GM12878 (cell line): ENCODE measurements around the gene PJA2. TPM values are rescaled to one million over a fixed set of nuclear protein-coding genes. Genes with fewer than 3 reads are reported as not detected.

Source experiments
- ATAC-seq: fragments of 200-7000 bp; cut with Tn5 transposase; 3 replicates; pipeline ENCODE4 v1.9.1; 2020; ENCODE audit warnings: mild to moderate bottlenecking, moderate library complexity
- BruUV-seq: library from RNA; stranded (reverse); fragments of 400-500 nt; replicated peaks from 2 replicates; lab custom pipeline; 2021; lab: Mats Ljungman, UMichigan
- CTCF ChIA-PET: fragments of 300-600 bp; sonication (Branson Sonifier 250); formaldehyde crosslinking; extraction: SDS; loops from one replicate; lab custom pipeline; 2021; ENCODE audit warnings: inconsistent platforms; lab: Yijun Ruan, JAX
- POLR2A ChIA-PET: fragments of 350-600 bp; formaldehyde crosslinking; extraction: SDS; loops from one replicate; lab custom pipeline; 2021; ENCODE audit warnings: inconsistent platforms; lab: Charles Lee
- RAD21 ChIA-PET: fragments of 300-600 bp; sonication (Branson Sonifier 250); formaldehyde crosslinking; loops from one replicate; lab custom pipeline; 2023; ENCODE audit warnings: antibody characterized with exemption; ENCODE audit not compliant: unreplicated experiment; lab: Charles Lee
- SMC1A ChIA-PET: fragments of 300-600 bp; sonication (Branson Sonifier 250); formaldehyde crosslinking; loops from one replicate; lab custom pipeline; 2023; ENCODE audit not compliant: unreplicated experiment, uncharacterized antibody; lab: Charles Lee
- DNase-seq: peaks from one replicate; pipeline ENCODE4 v3.0.0-alpha.2; 2011; ENCODE audit warnings: low read depth, low spot score
- FAIRE-seq: peaks from 3 replicates; lab custom pipeline; 2011; peaks lifted over from hg19 to GRCh38; lab: Jason Lieb, UNC
- H2AFZ ChIP-seq: 2 replicates; pipeline ENCODE4 v1.6.0; 2011; ENCODE audit warnings: low read depth, low read length, control low read depth; ENCODE audit not compliant: control insufficient read depth
- H3K27ac ChIP-seq: 2 replicates; pipeline ENCODE4 v1.5.1; 2011; ENCODE audit warnings: control low read depth; ENCODE audit not compliant: control insufficient read depth, insufficient read depth
- H3K27me3 ChIP-seq, 2 experiments: replicated peaks in 1 of 2; 2 replicates each; pipeline versions ENCODE4 v1.6.0 to v1.6.1; 2011; ENCODE audit warnings: low read length in 1 of 2; ENCODE audit not compliant: control insufficient read depth in 2 of 2, insufficient read depth in 2 of 2
- H3K36me3 ChIP-seq, 2 experiments: 2 replicates each; pipeline ENCODE4 v1.5.1; 2011; ENCODE audit warnings: low read length in 1 of 2; ENCODE audit not compliant: control insufficient read depth in 2 of 2, insufficient read depth in 2 of 2
- H3K4me1 ChIP-seq: 2 replicates; pipeline ENCODE4 v1.6.1; 2011; ENCODE audit warnings: mild to moderate bottlenecking, low read length, moderate library complexity, mixed read lengths; ENCODE audit not compliant: control insufficient read depth, insufficient read depth
- H3K4me2 ChIP-seq: 2 replicates; pipeline ENCODE4 v1.6.0; 2011; ENCODE audit warnings: control low read depth; ENCODE audit not compliant: control insufficient read depth, insufficient read depth
- H3K4me3 ChIP-seq: fragments of 200-600 bp; sonication (generic); 2 replicates; pipeline ENCODE4 v1.5.1; 2016
- H3K79me2 ChIP-seq: 2 replicates; pipeline ENCODE4 v1.6.0; 2011; ENCODE audit warnings: low read length; ENCODE audit not compliant: control insufficient read depth, insufficient read depth
- H3K9ac ChIP-seq: 2 replicates; pipeline ENCODE4 v1.8.0; 2011; ENCODE audit warnings: low read length, control low read depth, mixed read lengths; ENCODE audit not compliant: control insufficient read depth, insufficient read depth
- H3K9me3 ChIP-seq: replicated peaks from 3 replicates; pipeline ENCODE4 v1.5.1; 2011; ENCODE audit warnings: mild to moderate bottlenecking, low read length; ENCODE audit not compliant: control insufficient read depth, insufficient read depth
- H4K20me1 ChIP-seq: 2 replicates; pipeline ENCODE4 v1.6.0; 2011; ENCODE audit not compliant: control insufficient read depth, insufficient read depth
- ATF7 ChIP-seq: fragments of 450-650 bp; IDR thresholded peaks from 2 replicates; pipeline ENCODE4 v1.6.1; 2016; ENCODE audit warnings: low read depth, mild to moderate bottlenecking
- CBX3 ChIP-seq: fragments of 200-600 bp; sonication (generic); IDR thresholded peaks from 2 replicates; pipeline ENCODE4 v1.6.1; 2016; ENCODE audit warnings: low read depth, borderline replicate concordance
- CBX5 ChIP-seq: sonication (generic); IDR thresholded peaks from 2 replicates; pipeline ENCODE4 v1.6.1; 2016; ENCODE audit warnings: low read depth, moderate library complexity, mild to moderate bottlenecking, inconsistent platforms
- CREM ChIP-seq: IDR thresholded peaks from 2 replicates; pipeline ENCODE4 v1.6.1; 2014; ENCODE audit warnings: antibody characterized with exemption, low read depth
- EED ChIP-seq: sonication (generic); IDR thresholded peaks from 2 replicates; pipeline ENCODE4 v1.6.1; 2016; ENCODE audit warnings: antibody characterized with exemption, low read depth
- FOS ChIP-seq: IDR thresholded peaks from 3 replicates; pipeline ENCODE4 v1.6.1; 2011; ENCODE audit warnings: borderline replicate concordance; ENCODE audit not compliant: insufficient read length; ENCODE audit errors: extremely low read depth
- IKZF1 ChIP-seq: fragments of 450-650 bp; conservative IDR thresholded peaks from 2 replicates; pipeline ENCODE4 v1.6.1; 2017; ENCODE audit warnings: antibody characterized with exemption, mild to moderate bottlenecking
- MXI1 ChIP-seq: fragments of 150-350 bp; IDR thresholded peaks from 2 replicates; pipeline ENCODE4 v1.6.1; 2011; ENCODE audit warnings: low read depth, mild to moderate bottlenecking, inconsistent platforms, low read length, improper control_type of control experiment
- NFIC ChIP-seq: IDR thresholded peaks from 2 replicates; pipeline ENCODE4 v1.6.1; 2012; ENCODE audit warnings: low read depth, mild to moderate bottlenecking, inconsistent platforms, low read length, moderate library complexity
- NFXL1 ChIP-seq: fragments of 450-650 bp; IDR thresholded peaks from 2 replicates; pipeline ENCODE4 v1.6.1; 2017; ENCODE audit warnings: antibody characterized with exemption, mild to moderate bottlenecking, borderline replicate concordance
- NR2C1 ChIP-seq: fragments of 450-650 bp; IDR thresholded peaks from 2 replicates; pipeline ENCODE4 v1.6.1; 2017; ENCODE audit warnings: antibody characterized with exemption, mild to moderate bottlenecking, moderate library complexity
- PAX5 ChIP-seq: IDR thresholded peaks from 2 replicates; pipeline ENCODE4 v1.6.1; 2011; ENCODE audit warnings: low read depth, low read length, borderline replicate concordance
- POLR2AphosphoS2 ChIP-seq: IDR thresholded peaks from 2 replicates; pipeline ENCODE4 v1.6.1; 2011; ENCODE audit warnings: low read depth, mild to moderate bottlenecking, low read length, improper control_type of control experiment, moderate library complexity
- RELB ChIP-seq: fragments of 450-650 bp; IDR thresholded peaks from 2 replicates; pipeline ENCODE4 v1.6.1; 2017; ENCODE audit warnings: low read depth, mild to moderate bottlenecking, moderate library complexity
- SKIL ChIP-seq: fragments of 450-650 bp; IDR thresholded peaks from 2 replicates; pipeline ENCODE4 v1.6.1; 2017; ENCODE audit warnings: mild to moderate bottlenecking, low read depth, inconsistent platforms; ENCODE audit not compliant: poor library complexity, severe bottlenecking
- SMAD1 ChIP-seq: fragments of 450-650 bp; IDR thresholded peaks from 2 replicates; pipeline ENCODE4 v1.6.1; 2018; ENCODE audit warnings: mild to moderate bottlenecking, low read depth; ENCODE audit not compliant: partially characterized antibody
- SMARCA5 ChIP-seq: fragments of 450-650 bp; IDR thresholded peaks from 2 replicates; pipeline ENCODE4 v1.6.1; 2017; ENCODE audit warnings: mild to moderate bottlenecking
- ZBTB40 ChIP-seq: fragments of 450-650 bp; IDR thresholded peaks from 2 replicates; pipeline ENCODE4 v1.6.1; 2016; ENCODE audit warnings: mild to moderate bottlenecking, moderate library complexity, borderline replicate concordance
- WGBS: methylation state at CpG from one replicate; pipeline ENCODE4 v1.1.6; 2016; ENCODE audit warnings: low lambda C conversion rate; ENCODE audit not compliant: insufficient replicate concordance, insufficient coverage; ENCODE audit errors: missing lambda C conversion rate; 5-methylcytosine and 5-hydroxymethylcytosine counted together
- in situ Hi-C: fragments of 300-500 bp; cut with MboI; formaldehyde crosslinking; loops from 9 replicates; pipeline ENCODE4 v1.14.3; 2018; ENCODE audit warnings: mixed read lengths
- intact Hi-C: fragments of 100-400 bp; cut with micrococcal nuclease; formaldehyde crosslinking; loops from one replicate; pipeline ENCODE4 v1.14.2; 2022; ENCODE audit not compliant: unreplicated experiment
- polyA plus RNA-seq, 11 experiments: library from polyadenylated mRNA; depleted of rRNA in 4 of 11; unstranded in 6 of 11; stranded (reverse) in 5 of 11; fragments of >200 nt; fragmentation: Nextera tagmentation in 4 of 11; fragmentation: Illumina TruSeq in 1 of 11; extraction: Ambion mirVana in 4 of 11; extraction: Trizol in 1 of 11; gene quantifications; 1 replicate in 1 of 11; 2 replicates in 10 of 11; pipeline versions ENCODE4 v1.2.1 to v1.2.3, GENCODE V29; 2011 to 2016; ENCODE audit warnings: inconsistent platforms in 2 of 11, missing spikeins in 2 of 11, low read depth in 1 of 11
- total RNA-seq, 4 experiments: library from RNA; depleted of rRNA in 3 of 4; stranded (reverse); fragments of >200 nt in 3 of 4; fragmentation: Illumina TruSeq in 1 of 4; extraction: Trizol in 1 of 4; gene quantifications; 2 replicates each; pipeline versions ENCODE4 v1.2.1 to v1.2.3, GENCODE V29; 2013 to 2021

Gene PJA2
- total and polyA plus RNA-seq, 10 of the 15 experiments (the other 5 are each of a cell fraction or from before 2014, with no cell fraction given) = 27.8 to 93.4 (median 47.8) TPM

GRCh38 chr5:109387408-109387974 lies 22.3 kb downstream of the PJA2 start:
- Histone ChIP-seq H3K4me3 (no peak overlapping the region), H3K36me3 (peaks cover 0 to 8% of the 10 kb centered on the region in 2 experiments; a peak in 2 of 4 replicates), H3K4me2 (no peak overlapping the region), H3K9ac (no peak overlapping the region), H3K9me3 (peaks cover 3% of the 10 kb centered on the region), H3K27me3 (no peaks in the 10 kb centered on the region), H3K79me2 (peaks cover 60% of the 10 kb centered on the region), H4K20me1 (no peaks in the 10 kb centered on the region), H3K4me1 (no peaks in the 10 kb centered on the region), H3K27ac (no peak overlapping the region), H2AFZ (no peak overlapping the region)
- BruUV-seq = no TSS peak
- SMC1A ChIA-PET = interaction anchor here (1.1 kb wide), 1 partner anchor 12 kb away, joined by 3 read pairs; no protein-coding TSS in a partner anchor
- ATAC-seq (no peak; the same call in 2 of the 3 replicates), FAIRE-seq (peak; percentile 23), DNase-seq (no peak)
- 72% methylated on average over 4 of the region's 4 CpGs for WGBS
- in situ Hi-C loops = no loop called here
- TF ChIP-seq NFIC (no peak), SKIL (no peak), SMARCA5 (no peak), PAX5 (no peak), CBX3 (no peak), CBX5 (no peak), RELB (no peak), MXI1 (no peak), ATF7 (no peak), NFXL1 (no peak), EED (no peak), POLR2AphosphoS2 (no peak), CREM (no peak), NR2C1 (no peak), ZBTB40 (no peak), FOS (no peak), SMAD1 (no peak), IKZF1 (no peak)
- intact Hi-C loops = no loop called here
- POLR2A ChIA-PET = interaction anchor here (1.0 kb wide), 1 partner anchor 13 kb away, joined by 3 read pairs; no protein-coding TSS in a partner anchor
- CTCF ChIA-PET = no interaction called here
- RAD21 ChIA-PET = no interaction called here
